ENCODE data around the gene NPLOC4. TPM values are rescaled to one million over a fixed set of nuclear protein-coding genes. Genes with fewer than 3 reads are reported as not detected.

The NPLOC4 gene
- total RNA-seq, 1 donor from 2014 or later, result 51.9 TPM

GRCh38 chr17:81655378-81656117 is 18.6 kb upstream of the NPLOC4 start:
- no peak overlapping the region for H3K4me3 ChIP-seq (ENCODE audit: low read depth, low read length)
- no peak for DNase-seq (ENCODE audit: low read depth)
- no peak for TF ChIP-seq CTCF (conservative IDR thresholded peaks at IDR 0.05; ENCODE audit: low read depth, low read length)

GRCh38 chr17:81652906-81653771 is 16.2 kb upstream of the NPLOC4 start:
- TF ChIP-seq CTCF (conservative IDR thresholded peaks at IDR 0.05; ENCODE audit: low read depth, low read length), result no peak
- DNase-seq (ENCODE audit: low read depth), result no peak
- no peak overlapping the region for H3K4me3 ChIP-seq (ENCODE audit: low read depth, low read length)

GRCh38 chr17:81651692-81652091 is 14.8 kb upstream of the NPLOC4 start:
- DNase-seq (ENCODE audit: low read depth), result no peak
- no peak for TF ChIP-seq CTCF (conservative IDR thresholded peaks at IDR 0.05; ENCODE audit: low read depth, low read length)

GRCh38 chr17:81650951-81651350 is 14.0 kb upstream of the NPLOC4 start:
- DNase-seq (ENCODE audit: low read depth), result no peak
- TF ChIP-seq CTCF (conservative IDR thresholded peaks at IDR 0.05; ENCODE audit: low read depth, low read length), result no peak
- no peak overlapping the region for H3K4me3 ChIP-seq (ENCODE audit: low read depth, low read length)

More at GRCh38 chr17:81651692-81652091, 14.8 kb upstream of the NPLOC4 start:
- H3K4me3 ChIP-seq (ENCODE audit: low read depth, low read length), result no peak overlapping the region

- no peak for TF ChIP-seq CTCF (conservative IDR thresholded peaks at IDR 0.05; ENCODE audit: low read depth, low read length)
- no peak for DNase-seq (ENCODE audit: low read depth)
- H3K4me3 ChIP-seq (ENCODE audit: low read depth, low read length), result no peak overlapping the region
Measured at GRCh38 chr17:81648707-81649085, 11.8 kb upstream of the NPLOC4 start.

GRCh38 chr17:81648013-81648706 is 11.2 kb upstream of the NPLOC4 start:
- DNase-seq (ENCODE audit: low read depth), result no peak
- H3K4me3 ChIP-seq (ENCODE audit: low read depth, low read length), result no peak overlapping the region
- no peak for TF ChIP-seq CTCF (conservative IDR thresholded peaks at IDR 0.05; ENCODE audit: low read depth, low read length)
